Dedifferentiated amniotic fluid mesenchymal stem cell (primary cell): ENCODE results near the gene HOXD3.

Experiments used
- DNase-seq: peaks from one replicate; pipeline ENCODE4 v3.0.0-alpha.2; 2016; ENCODE audit errors: extremely low spot score

HOXD3 gene

DNA sequence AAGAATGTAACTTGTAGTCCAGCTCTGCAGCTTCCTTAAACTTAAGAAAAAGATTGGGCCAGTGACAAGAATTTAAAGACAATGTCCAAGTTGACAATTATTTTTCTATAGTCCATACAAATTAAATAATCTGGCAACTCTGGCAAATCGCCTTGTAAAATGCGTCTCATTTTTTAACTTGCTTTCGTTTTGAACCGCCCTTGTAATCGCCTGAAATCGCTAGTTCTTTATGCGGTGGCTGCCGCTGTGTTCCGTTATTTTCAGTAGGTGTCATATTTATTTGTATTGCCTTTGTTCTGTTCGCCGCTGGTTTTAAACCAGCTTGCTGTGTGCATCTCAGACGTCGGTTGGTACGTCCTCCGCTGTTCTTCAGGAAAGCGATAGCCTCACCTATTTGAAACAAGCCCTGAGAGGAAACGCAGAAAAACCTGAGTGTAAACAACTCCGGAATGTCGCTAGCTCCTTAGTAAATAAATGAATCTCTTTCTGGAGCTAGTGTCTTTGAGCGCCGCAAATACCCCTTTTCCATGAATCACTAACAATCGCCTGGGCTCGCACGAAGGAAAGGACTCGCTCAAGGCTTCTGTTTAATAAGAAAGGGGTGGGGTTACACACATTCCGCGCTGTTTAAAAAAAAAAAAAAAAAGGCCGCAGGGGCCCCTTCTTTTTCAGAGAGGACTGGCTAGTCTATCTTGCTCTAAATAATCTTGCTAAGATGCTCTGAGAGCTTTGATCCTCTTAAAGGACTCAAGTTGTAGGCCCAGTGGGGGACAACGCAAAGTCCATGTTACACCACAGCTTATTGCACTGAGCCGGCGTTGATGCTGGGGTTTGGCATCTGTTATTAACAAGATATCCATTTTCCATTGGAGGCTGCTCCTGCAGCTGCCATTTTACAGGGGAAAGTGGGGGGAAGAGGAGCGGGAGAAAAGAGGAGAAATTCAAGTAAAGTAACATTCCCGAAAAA lies 24.6 kb upstream of the HOXD3 start:
- no peak for DNase-seq

DNA sequence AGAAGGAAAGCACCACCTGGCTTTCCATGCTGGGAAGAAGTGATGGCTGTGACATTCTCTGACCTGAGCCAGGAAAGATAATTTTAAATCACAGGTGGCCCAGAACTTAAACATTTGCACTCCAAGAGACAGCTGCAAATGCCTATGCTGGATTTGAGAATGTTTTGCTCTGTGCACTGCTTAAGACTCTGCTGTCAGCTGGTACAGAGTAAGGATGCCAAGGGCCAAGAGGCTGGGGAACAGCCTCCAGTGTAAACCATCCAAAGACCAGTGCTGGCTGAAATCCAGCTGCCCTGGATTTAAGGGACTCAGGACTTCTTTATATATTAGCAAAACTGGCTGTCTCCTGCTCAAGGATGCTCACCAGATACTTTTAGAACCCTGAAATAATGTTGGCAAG lies 23.7 kb upstream of the HOXD3 start:
- DNase-seq: no peak

DNA sequence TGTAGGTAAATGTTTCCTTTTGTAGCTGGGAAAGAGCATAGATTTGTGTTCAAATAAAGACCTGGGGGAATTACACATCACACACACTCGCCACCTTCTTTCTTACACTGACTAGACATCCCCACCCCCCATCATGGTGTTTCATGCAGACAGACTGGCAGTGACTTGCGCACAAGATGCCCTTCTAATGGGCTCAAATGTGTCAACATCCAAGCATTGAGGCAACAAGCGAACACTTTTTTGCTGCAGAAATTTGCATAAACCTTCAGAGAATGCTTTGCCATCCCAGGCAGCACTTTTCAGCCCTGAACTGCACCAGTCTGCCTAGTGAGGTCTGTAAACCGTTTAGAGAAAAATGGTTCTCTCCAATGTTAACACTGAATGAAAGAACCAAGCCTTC lies 23.1 kb upstream of the HOXD3 start:
- no peak for DNase-seq

DNA sequence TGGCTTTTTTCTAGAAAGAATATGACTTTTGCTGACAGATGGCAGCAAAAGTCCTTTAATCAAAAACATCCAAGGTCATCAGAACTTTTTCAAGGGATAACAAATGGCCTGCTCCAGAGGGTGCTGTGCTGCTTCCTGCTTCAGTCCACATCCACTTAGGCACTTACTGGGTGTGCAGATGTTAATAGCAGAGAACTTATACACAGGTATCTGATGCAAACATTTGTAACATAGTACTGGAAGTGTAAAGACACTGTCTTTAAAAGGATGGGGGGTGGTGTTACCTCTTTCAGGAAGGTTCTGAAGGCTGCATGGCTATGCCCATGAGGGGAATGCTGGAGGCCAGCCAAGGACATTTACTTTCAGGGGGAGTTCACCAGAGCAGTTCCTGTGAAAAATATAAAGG lies 22.1 kb upstream of the HOXD3 start:
- DNase-seq: no peak

DNA sequence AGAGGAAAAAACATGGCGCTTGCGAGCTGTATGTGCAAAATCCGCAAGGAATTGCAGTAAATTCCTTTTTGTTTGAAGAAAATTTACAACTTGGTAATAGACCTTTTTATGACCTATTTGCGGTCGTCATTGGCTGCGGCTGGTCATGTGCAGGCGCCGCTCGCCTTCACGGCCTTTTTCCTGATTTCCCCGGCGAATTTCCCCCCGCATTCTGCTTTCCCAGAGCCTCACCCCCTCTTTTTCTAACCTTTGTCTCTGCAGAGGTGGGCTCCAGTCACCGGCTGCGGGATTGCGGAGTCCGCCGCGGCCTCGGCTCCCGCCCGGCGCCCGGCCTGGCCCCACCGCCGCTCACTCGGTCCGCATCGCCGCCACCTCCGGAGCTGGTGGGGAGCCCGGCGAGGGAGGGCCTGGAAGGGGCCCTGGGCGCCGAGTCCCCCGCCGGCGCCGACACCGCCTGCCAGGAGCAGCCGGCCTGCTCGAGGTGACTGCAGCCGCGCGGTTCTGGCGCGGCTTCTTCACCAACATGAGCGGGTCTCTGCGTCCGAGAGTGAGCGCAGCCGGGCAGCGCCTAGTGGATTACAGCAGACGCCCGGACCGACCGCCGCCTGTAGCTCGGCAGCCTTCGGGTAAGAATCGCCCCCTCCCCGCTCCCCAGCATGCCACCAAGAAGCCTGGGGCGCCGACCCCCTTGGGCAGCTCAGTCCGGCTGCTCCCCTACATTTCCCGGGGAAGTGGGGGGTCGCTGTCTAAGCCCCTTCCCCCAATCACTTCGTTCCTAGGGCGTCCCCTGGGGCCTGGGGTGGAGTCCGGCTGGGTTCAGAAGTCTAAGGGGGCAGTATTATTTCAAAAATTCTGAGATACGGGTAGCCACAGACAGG lies 20.5 kb upstream of the HOXD3 start:
- DNase-seq: no peak

DNA sequence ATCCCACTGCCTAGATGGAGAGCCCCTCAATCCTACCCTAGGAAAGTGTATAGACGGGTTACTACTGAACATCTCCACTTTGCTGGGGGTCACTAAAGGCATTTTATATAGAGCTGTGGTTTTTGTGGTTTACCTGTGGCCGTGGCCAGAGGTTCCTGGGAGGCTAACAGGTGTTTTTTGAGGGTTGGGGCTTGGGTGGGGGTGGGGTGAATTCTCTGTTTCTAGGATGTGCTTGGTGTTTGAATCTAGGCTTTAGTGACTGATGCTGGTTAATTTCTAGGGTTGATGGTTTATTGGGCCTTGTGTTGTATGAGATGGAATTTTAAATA lies 19.9 kb upstream of the HOXD3 start:
- DNase-seq: no peak

DNA sequence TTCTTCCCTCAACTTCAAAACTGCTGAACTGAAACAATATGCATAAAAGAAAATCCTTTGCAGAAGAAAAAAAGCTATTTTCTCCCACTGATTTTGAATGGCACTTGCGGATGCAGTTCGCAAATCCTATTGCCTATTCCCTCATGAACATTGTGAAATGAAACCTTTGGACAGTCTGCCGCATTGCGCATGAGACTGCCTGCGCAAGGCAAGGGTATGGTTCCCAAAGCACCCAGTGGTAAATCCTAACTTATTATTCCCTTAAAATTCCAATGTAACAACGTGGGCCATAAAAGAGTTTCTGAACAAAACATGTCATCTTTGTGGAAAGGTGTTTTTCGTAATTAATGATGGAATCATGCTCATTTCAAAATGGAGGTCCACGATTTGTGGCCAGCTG lies 19.2 kb upstream of the HOXD3 start:
- DNase-seq: no peak

DNA sequence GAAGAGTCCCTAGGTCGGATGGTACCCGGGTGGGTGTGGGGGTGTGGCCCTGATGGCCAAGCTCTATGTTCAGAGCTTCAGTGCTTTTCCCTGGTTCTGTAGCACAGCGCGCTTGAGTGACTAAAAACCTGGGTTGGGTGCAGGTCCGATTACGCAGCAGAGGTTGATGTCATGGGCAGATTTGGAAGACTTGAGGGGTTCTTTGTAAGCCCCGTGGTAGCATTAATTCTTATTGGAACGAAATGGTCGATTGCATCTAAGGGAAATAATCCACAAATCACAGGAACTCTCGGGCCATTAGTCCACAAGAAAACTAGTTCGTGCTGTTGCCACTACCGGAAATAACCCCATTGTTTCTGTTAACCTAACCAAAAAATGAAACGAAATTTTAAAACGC lies 18.6 kb upstream of the HOXD3 start:
- DNase-seq: no peak

DNA sequence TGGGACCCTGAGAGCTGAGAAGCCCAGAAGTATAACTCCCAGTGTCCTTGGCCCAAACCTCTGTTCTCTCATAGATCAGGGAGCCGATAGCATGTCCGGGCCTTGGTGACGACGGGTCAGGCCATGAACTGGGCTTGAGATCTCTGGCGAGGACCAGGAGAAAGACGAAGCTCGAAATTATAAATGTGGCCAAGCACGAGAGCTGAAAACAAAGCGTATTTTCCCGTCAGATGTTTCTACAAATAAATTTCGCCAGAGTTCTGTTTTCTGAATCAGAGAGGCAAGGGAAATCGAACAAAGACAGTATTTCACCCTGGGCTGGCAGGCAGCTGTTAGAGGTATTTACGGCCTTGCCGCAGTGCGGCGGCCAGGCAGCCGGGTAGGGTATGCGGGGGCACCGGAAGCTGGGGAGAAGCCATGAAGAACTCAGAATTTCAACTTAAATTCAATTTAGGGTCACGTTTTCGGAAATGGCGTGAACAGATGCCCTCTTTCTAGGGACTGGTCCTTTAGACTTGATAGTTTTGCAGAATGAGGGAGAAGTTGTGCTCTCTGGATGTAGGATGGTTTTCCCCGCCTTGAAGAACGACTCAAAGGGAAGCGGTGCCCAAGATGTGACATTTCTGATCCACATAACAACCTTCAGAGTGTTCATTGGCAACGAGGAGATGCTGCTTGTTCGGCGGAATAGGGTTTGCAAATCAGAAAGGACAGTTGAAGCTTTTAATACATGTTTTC lies 18.0 kb upstream of the HOXD3 start:
- no peak for DNase-seq

DNA sequence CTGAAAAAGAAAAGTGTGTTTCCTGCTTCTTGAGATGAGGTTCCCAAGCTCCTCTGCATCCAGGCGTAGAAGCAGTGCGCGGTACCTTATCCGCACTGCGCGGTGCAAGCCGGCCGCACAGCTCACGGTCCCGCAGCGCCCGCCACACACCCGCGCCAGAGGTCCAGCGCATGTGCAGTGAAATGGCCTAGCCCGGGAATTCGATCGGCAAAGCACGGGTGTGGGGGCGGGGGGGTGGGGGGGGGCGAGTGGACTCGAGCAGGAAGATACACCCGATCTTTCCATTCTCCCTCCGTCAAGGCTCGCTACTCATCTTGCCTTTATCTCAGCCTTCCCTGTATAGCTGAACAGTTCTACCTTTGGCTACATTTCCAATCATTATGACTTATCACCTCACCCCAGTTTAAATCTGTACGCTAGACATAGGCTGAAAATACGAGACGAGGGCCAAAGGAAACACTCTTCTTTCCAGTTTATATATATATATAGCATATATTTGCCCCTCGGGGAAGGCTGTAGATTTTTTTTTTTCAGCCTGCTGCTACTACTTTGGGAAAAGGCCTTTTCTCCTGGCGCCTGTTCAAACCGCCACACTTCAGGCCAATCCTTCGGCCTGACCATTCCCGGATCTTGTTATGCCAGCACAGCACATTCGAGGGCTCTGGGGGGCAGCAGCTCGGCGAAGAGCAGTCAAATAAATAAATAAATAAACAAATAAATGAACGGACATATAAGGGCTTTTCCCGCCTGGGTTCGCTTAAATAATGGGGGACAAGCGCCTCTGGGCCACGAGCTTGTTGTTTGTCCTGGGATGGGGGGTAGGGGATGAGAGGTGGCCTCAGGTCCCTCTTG lies 17.2 kb upstream of the HOXD3 start:
- no peak for DNase-seq

DNA sequence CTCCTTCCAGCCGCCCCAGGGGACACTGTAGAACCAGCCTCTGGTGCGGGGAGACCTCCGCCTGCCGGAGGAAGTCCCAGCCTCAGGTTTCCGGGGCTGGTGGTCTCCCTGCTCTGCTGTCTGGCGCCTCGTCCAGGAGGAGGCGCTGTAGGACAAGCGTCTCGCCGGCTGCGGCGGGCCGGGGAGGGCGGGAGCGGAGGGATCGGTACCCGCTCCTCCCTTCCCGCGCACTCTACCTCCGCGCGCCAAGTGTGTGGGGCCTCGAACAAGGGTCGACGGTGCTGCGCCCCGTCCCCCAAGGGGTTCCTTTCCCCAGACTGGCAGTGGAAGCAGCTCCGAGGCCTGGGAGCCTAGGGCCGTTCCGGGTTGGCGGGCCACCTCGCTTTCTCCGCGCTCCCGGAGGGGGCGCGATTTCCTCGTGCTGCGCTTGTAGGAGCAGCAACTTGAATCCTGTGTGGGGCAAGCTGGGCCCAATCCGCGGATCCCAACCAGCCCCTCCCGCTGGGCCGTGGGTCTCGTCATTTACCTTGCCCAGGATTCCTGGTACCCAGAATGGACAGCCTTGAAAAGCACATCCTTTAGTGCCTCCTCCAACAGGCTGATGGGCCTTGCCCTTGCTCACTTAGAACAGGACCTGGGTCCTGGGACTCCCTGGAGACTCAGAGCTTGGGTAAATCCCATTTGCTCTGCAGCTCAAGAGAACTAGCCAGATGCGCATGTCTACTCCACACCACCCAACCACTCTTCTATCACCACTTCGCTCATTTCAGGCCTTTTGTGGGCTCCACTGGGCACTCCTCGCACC lies 16.4 kb upstream of the HOXD3 start:
- DNase-seq: no peak

DNA sequence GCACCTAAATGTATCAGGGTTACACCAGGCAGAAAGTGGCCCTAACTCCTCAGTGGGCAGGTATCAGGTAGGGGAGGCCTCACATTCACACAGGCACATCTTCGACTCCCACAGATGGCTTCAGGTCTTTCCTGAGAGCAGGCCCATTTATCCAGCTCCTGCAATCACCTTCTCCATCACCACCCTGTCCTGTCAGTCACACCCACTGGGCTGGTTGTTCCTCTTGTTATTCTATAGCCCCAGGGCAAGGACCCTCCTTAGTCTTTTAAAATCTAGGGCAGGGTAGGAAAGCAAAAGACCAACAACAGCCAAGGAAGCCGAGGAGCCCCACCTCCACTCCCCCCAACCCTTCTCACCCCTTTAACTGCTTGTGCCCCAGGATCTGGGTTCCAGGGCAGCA lies 14.8 kb upstream of the HOXD3 start:
- no peak for DNase-seq

DNA sequence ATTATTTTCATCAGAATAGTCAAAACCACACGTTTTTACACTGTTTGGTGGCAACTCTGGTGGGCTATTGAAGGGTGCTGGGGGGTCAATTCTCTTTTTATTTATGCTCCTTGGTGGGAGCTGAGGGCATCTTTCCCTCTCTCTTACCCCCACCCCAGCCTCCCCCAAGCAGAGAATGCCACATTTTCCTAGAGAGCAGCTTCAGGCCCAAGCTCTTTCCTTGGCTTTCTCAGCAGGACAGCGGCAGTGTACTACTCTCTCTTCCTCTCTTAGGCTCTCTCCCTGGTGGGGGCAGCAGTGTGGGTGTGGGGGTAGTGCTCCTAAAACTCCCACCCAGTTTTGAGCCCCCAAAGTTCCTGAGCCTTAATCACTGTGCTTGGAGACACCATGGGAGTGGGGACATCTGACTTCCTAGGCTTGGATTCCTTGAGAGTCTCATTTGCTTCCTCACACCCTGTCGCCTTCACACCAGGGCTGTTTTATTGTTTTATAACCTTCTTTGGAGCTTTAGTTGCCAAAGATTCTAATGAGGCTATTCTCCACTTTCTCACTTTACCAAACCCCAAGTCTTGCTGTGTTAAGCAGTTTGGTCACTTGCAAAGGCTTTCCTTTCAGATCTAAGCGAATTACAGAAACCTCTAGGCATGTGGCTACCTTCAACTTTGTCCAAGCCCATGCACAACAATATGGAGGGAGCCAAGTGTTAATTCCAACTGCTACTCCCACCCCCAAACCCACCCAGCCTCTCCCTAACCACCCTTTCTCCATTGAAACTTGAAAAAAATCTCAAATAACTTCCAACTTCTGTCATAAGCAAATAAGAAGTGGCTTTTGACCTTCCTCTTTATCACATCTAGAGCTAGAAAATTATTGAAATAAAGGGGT lies 11.8 kb upstream of the HOXD3 start:
- no peak for DNase-seq

DNA sequence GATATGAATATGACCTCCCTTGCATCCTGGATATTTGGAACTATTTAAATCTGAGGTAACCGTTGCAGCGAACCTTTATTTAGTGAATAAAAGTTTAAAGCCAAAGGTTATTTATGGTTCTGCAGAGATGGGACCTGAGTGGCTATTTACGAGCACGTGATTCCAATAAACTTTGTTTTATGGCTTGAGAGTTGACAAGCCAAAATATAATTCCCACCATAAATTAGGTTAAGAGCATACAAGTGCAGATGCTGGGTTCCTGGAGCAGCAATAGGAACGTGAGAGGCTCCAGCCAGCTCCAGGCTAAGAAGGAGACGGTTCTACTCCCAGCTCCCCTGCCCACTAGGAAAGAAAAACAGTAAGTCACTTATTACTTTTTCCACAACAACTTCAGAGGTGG lies 11.0 kb upstream of the HOXD3 start:
- no peak for DNase-seq

DNA sequence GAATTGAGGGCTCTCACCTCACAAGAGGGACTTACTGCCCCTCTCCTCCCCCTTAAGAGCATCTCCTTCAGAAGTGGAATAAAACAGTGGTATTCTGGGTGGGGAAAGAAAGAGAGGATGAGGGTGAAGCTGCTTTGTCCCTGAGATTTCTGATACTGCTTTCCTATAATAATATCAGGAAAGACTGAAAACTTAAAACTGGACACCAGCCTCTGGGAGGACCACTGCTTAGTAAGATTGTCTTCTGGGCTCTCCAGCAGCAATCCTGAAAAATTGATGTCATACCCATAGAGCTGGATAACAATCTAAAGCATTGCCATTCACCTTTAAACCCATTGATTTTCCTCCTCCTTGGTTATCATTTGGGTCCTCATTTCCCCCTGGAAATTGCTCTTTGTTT lies 10.5 kb upstream of the HOXD3 start:
- DNase-seq: no peak

DNA sequence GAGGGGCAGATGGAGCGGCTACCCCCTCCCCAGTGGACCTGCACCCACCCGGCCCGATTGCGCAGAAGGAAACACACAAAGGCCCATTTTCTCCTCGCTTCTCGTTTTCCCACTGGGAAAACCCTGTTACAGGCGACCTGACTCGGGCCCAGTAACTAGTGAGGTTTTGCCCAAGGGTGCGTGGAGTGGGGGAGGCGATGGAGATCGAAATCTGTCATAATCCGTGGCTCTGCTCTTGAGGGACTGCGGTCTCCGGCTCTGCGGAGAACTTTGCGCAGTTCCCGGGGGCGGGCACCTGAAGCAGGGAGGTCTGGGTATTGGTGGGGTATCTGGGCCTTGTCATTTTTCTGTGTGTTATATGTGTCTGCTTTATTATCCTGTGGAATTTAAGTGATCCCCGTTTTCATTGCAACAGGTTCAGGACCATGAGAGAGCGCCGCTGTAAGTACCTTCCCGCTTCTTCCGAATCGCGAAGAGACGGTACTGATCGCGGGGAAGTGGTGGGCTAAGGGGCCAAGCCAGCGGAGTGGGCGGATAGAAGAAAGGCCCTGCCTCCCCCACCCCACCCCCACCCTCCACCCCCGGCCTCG lies 9.8 kb upstream of the HOXD3 start:
- DNase-seq: no peak

DNA sequence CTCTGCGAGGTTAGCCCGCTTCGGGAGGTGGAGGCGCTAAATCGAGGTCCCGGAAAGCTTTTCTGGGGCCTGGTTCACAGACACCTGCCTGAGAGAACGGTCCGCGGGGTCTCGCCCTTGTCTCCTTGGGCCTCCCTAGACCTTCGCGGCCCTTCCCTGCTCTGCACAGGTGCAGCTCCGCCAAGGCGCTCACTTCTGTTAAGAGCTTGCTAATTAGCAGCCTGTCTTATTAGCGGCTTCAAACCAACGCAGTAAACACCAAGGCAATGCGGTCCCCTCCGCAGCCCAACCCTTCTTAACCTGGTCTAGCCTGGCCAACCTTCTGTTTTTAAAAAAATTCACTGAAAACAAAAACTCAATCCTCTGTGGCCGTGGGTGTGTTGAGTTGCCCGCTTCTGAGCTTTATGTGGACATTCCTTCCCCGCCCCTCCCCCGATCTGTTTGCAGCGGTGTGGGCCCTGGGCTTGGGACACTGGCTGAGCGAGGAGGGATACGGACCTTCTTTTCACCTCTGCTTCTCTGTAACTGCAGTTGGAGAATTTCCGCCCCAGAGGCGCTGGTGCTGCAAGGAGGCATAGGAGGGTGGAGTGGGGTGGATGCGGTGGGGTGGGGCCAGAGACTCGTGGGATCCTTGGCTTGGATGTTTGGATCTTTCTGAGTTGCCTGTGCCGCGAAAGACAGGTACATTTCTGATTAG lies 9.2 kb upstream of the HOXD3 start:
- no peak for DNase-seq

DNA sequence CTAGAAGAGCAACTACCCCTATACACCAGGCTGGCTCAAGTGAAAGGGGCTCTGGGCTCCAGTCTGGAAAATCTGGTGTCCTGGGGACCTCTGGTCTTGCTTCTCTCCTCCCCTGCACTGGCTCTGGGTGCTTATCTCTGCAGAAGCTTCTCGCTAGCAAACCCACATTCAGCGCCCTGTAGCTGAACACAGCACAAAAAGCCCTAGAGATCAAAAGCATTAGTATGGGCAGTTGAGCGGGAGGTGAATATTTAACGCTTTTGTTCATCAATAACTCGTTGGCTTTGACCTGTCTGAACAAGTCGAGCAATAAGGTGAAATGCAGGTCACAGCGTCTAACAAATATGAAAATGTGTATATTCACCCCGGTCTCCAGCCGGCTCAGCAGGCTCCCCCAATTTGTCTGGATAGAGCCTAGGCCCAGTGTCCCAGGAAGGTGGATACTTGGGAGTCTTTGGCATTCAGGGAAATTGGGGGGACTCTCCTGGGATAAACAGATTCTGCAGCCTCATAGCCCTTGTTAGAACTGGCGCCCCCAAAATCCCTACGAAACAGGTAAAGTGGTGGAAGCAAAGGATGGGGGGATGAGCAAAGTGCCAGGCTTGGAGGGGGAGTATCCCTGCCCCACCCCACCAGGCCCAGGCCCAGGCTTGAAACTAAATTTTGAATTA lies 8.2 kb upstream of the HOXD3 start:
- no peak for DNase-seq
